Activated T-cell treated with anti-CD3 and anti-CD28 coated beads, Interleukin-2, amount 50 U/mL, for 4 hours (primary cell): ENCODE data around the gene HS1BP3. TPM values are rescaled to one million over a fixed set of nuclear protein-coding genes. Genes with fewer than 3 reads are reported as not detected.

Experiments used
- ATAC-seq, 2 donors: fragments of 200-7000 bp; cut with Tn5 transposase; one replicate each; pipeline ENCODE4 v1.10.0; 2021
- DNase-seq: peaks from one replicate; pipeline ENCODE4 v3.0.0-alpha.2; 2020
- H3K27me3 Mint-ChIP-seq: one replicate; pipeline ENCODE4 v1.8.0; 2021; ENCODE audit warnings: low read depth, mixed read lengths
- H3K36me3 Mint-ChIP-seq: one replicate; pipeline ENCODE4 v1.8.0; 2022; ENCODE audit warnings: mixed read lengths; ENCODE audit not compliant: insufficient read depth
- H3K4me1 Mint-ChIP-seq: one replicate; pipeline ENCODE4 v1.8.0; 2021; ENCODE audit warnings: low read depth, mixed read lengths
- H3K4me3 Mint-ChIP-seq: one replicate; pipeline ENCODE4 v1.8.0; 2021; ENCODE audit warnings: mild to moderate bottlenecking, moderate library complexity, mixed read lengths
- H3K9me3 Mint-ChIP-seq: one replicate; pipeline ENCODE4 v1.8.0; 2021; ENCODE audit warnings: mixed read lengths
- total RNA-seq, 3 donors: library from RNA; stranded (reverse); gene quantifications; one replicate each; pipeline ENCODE4 v1.2.1, GENCODE V29; 2021

Gene HS1BP3
- total RNA-seq, 3 donors from 2014 or later: 6.0 to 6.7 (median 6.3) TPM

DNA sequence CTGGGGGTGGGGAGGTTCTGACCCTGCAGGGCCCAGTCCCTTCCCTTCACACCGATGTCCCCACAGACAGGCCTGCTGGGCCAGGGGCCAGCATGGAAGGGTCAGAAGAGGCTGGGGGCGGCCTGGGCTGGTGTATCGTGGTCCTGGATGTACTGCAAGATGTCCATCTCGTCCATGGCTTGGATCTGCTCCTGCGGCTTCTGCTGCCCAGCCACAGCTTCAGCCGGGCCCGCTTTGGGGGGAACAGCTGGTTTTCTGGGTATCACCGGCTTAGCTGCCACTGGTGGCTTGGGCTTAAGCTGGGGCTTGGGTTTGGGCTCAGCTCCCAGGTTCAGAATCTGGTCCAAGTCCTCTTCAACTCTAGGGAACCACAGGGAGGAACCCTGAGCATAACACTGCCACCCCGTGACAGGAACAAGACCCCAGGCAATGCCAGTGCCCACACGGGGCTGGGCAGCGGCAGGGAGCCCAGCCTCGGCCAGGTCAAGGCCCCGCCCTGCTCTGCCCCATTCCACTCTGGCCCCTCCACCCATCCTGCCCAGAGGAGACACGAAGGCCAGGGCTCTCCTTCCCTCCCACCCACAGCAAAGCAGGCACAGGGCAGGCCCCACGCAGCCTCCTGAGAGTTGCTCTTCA is 31.9 kb downstream of the HS1BP3 start:
- Mint-ChIP-seq H3K9me3 (no peaks in the 10 kb centered on the region), H3K36me3 (peaks cover 15% of the 10 kb centered on the region), H3K27me3 (no peaks in the 10 kb centered on the region), H3K4me3 (no peak overlapping the region), H3K4me1 (no peaks in the 10 kb centered on the region)
- DNase-seq: no peak
- ATAC-seq: no peak

GRCh38 chr2:20618468-20618885 is 32.4 kb downstream of the HS1BP3 start:
- Mint-ChIP-seq H3K4me3 (no peak overlapping the region), H3K36me3 (peaks cover 15% of the 10 kb centered on the region)
- no peak for DNase-seq

DNA sequence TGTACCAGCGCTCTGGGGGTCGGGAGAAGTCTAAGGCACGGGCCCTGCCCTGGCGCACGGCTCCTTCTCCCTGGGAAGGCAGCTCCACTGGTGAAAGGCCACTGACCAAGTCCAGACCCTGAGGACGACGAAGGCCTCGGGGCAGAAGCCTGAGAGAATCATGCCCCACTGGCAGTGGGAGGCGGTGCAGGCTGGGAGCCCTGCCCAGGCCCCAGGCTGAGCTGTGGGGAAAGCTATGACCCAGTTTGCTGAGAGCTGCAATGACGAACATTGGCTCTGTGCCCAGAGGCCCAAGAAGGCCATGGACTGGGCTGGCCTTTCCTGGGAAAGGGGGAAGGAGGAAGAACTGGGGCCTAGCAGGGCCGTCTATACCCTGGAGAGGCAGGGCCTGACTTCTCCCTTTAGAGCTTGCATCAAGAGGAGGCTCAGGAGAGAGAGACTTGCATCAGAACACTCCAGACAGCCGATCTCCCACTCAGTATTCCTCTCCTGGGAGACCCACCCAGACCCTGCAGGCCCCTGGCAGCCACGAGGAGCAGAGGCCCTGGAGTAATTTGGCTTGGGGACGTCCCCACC is 32.9 kb downstream of the HS1BP3 start:
- H3K4me1 Mint-ChIP-seq: no peaks in the 10 kb centered on the region
- H3K4me3 Mint-ChIP-seq: no peak overlapping the region
- ATAC-seq (peak in 1 of 2 donors; percentile 23), DNase-seq (no peak)
- H3K9me3 Mint-ChIP-seq: no peaks in the 10 kb centered on the region
- peaks cover 15% of the 10 kb centered on the region for H3K36me3 Mint-ChIP-seq
- no peaks in the 10 kb centered on the region for H3K27me3 Mint-ChIP-seq

More at GRCh38 chr2:20618468-20618885, 32.4 kb downstream of the HS1BP3 start:
- H3K4me1 Mint-ChIP-seq: no peaks in the 10 kb centered on the region
- no peaks in the 10 kb centered on the region for H3K27me3 Mint-ChIP-seq
- no peak for ATAC-seq
- H3K9me3 Mint-ChIP-seq: no peaks in the 10 kb centered on the region

DNA sequence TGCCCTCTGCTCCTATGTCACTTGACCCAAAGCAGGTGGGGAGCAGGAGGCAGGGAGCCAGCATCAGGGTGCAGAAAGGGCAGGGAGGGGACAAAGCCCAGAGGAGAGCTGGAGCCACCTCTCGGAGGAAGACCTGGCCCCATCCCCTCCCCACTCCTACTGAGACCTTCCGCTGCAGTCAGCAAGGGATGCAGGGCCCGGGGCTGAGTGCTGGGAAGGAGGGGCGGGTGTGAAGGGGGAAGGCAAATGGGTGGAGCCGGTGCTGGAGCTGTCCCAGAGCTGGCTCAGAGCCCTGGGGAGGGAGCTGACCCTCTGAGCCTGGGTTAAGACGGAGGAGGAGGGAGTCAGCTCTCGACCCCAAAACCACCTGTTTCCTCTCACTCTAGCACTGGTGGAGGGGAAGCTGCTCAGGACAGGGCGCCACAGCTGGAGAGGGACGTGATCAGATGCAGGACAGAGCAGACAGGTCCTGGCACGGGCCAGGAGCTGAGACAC is 33.8 kb downstream of the HS1BP3 start:
- no peak for ATAC-seq
- H3K4me3 Mint-ChIP-seq: no peak overlapping the region
- H3K36me3 Mint-ChIP-seq: peaks cover 13% of the 10 kb centered on the region
- no peaks in the 10 kb centered on the region for H3K4me1 Mint-ChIP-seq
- H3K9me3 Mint-ChIP-seq: no peaks in the 10 kb centered on the region
- no peaks in the 10 kb centered on the region for H3K27me3 Mint-ChIP-seq
- DNase-seq: no peak

DNA sequence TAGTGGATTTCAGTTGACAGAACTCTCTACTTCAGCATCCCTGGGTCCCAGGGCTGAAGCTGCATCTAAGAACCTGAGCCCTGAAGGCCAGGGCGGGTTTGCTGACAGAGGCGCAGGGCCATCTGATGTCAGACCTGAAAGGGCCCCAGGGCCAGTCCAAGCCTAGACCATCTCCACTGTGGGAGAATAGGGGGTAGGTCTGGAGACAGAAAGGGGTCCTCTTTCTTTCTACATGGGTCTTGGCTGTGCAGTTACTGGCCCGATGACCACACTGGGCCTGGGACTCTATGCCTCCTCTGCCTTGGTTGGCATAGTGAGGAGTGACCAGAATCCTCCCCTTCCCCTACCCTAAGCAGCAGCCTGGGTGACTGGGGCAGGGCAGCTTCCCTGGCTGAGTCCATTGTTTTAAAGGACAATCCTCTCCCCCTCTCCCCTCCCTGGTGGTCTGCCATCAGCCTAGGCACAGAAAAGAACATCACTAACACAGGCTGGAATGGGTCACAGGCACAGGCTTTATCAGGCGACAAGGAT is 34.5 kb downstream of the HS1BP3 start:
- H3K9me3 Mint-ChIP-seq: no peaks in the 10 kb centered on the region
- H3K36me3 Mint-ChIP-seq: peaks cover 13% of the 10 kb centered on the region
- DNase-seq (no peak), ATAC-seq (no peak)
- H3K4me3 Mint-ChIP-seq: no peak overlapping the region
- H3K4me1 Mint-ChIP-seq: no peaks in the 10 kb centered on the region
- no peaks in the 10 kb centered on the region for H3K27me3 Mint-ChIP-seq

GRCh38 chr2:20615466-20616241 is 35.2 kb downstream of the HS1BP3 start:
- ATAC-seq: no peak
- no peaks in the 10 kb centered on the region for H3K27me3 Mint-ChIP-seq
- no peaks in the 10 kb centered on the region for H3K9me3 Mint-ChIP-seq
- peaks cover 11% of the 10 kb centered on the region for H3K36me3 Mint-ChIP-seq
- H3K4me3 Mint-ChIP-seq: no peak overlapping the region
- H3K4me1 Mint-ChIP-seq: no peaks in the 10 kb centered on the region
- DNase-seq: no peak

DNA sequence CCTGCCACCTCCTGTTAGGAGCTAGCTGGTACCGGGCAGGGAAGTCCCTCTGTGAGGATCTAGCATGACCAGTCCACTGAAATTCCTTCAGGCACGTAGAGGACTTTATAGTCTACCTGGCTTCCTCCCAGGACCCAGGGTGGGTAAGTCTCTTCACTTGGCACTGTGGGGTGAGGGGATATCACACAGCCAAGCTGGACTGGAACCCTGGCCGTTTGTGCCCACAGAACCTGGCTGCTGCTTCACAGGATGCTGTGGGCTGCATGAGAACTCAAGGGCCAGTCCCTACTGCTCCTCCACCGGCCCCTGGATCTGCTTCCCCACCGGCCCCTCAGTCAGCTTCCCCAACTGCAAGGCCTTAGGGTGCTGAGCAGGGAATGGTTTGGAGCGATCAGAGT is 35.8 kb downstream of the HS1BP3 start:
- H3K36me3 Mint-ChIP-seq: peaks cover 9% of the 10 kb centered on the region
- H3K4me3 Mint-ChIP-seq: no peak overlapping the region
- ATAC-seq (no peak), DNase-seq (no peak)
- H3K27me3 Mint-ChIP-seq: no peaks in the 10 kb centered on the region
- H3K4me1 Mint-ChIP-seq: no peaks in the 10 kb centered on the region
- H3K9me3 Mint-ChIP-seq: no peaks in the 10 kb centered on the region

- no peak for DNase-seq
- H3K27me3 Mint-ChIP-seq: no peaks in the 10 kb centered on the region
- no peaks in the 10 kb centered on the region for H3K4me1 Mint-ChIP-seq
- no peak overlapping the region for H3K4me3 Mint-ChIP-seq
- ATAC-seq: no peak
- H3K36me3 Mint-ChIP-seq: peaks cover 8% of the 10 kb centered on the region
- H3K9me3 Mint-ChIP-seq: no peaks in the 10 kb centered on the region
These were observed 36.5 kb downstream of the HS1BP3 start for GRCh38 chr2:20614201-20615067.

DNA sequence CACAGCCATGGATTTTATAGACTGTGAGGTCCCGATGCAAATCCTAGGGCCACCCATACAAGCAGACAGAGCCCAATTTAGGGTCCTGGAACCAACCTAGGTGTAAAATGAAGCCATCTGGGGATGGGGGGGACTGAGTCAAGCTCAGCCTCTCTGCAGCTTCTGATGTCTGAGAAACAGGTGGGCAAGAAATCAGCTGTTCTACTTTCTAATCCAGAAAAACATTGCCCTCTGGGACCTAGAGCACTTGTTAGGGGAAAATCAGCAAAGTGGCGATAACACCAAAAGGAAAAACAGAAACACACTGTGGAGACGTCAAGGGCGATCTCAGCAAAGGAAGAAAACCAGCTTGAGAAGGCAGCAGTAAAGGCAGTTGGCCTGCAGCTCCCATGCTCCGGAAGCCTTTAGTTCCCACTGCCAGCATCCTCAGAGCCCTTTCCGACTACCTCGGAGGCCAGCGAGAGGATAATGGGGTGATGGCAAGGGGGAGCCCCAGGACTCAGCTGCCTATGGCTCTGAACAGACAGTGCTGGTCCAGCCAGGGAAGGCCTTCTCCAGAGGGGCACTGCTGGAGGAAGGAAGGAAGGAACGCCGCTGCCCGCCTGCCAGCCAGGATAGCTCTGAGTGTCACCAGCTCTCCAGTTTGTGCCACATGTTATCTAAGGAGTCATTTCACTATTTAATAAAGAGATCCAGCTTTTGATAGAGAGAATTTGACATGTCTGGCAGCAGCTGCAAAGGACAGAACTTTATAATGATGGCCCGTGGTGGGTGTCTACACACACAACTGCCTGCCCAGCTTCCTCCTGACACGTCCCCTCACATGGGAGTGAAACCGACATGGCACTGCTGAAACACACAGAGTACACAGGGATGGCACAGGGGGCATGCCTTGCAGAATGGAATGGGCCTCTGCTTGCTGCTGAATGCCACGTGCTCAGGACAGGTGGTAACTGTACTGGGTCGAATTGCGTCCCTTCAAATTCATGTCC is 37.7 kb downstream of the HS1BP3 start:
- Mint-ChIP-seq H3K4me3 (no peak overlapping the region), H3K4me1 (no peaks in the 10 kb centered on the region), H3K9me3 (no peaks in the 10 kb centered on the region), H3K27me3 (no peaks in the 10 kb centered on the region), H3K36me3 (peaks cover 5% of the 10 kb centered on the region)
- DNase-seq (no peak), ATAC-seq (no peak)

DNA sequence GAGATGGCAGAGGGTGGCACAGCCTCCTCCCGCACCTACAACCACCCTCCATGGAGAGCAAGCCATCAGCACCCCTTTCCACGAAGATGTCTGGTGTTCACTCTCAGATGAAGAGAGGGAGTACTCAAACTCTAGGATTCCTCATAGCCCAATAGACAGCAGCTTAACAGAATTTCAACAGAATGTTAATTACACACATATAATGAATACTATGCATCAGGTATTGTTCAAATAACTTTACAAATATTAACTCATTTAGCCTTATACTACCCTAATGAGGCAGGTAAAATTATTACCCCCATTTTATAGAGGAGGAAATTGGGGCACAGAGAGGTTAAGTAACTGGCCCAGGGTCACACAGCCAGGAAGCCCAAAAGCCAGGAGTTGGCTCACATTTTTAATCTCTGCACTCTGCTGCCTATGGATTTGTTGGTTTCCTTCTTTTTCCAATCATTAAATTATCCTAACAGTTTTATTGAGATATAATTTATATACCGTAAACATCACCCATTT is 39.0 kb downstream of the HS1BP3 start:
- Mint-ChIP-seq H3K36me3 (peaks cover 5% of the 10 kb centered on the region), H3K9me3 (peaks cover 2% of the 10 kb centered on the region), H3K4me1 (no peaks in the 10 kb centered on the region), H3K27me3 (no peaks in the 10 kb centered on the region), H3K4me3 (no peak overlapping the region)
- ATAC-seq (no peak), DNase-seq (no peak)

- DNase-seq (no peak), ATAC-seq (no peak)
- Mint-ChIP-seq H3K36me3 (peaks cover 5% of the 10 kb centered on the region), H3K4me1 (no peaks in the 10 kb centered on the region), H3K27me3 (no peaks in the 10 kb centered on the region), H3K9me3 (peaks cover 2% of the 10 kb centered on the region), H3K4me3 (no peak overlapping the region)
These were observed 39.6 kb downstream of the HS1BP3 start for GRCh38 chr2:20611077-20611843.

DNA sequence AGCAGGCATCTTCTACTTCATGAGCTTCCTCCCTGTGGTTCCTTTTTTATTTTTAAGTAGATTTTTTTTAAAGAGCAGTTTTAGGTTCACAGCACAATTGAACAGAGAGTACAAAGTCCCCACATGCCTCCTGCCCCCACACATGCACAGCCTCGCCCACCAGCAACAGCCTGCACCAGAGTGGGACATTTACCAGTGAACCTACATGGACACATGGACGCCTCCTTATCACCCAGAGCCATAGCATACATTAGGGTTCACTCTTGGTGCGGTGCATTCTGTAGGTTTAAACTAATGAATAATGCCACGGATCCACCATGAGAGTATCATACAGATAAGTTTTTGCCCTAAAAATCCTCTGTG is 40.9 kb downstream of the HS1BP3 start:
- Mint-ChIP-seq H3K36me3 (peaks cover 5% of the 10 kb centered on the region), H3K4me3 (no peak overlapping the region), H3K9me3 (peaks cover 2% of the 10 kb centered on the region), H3K27me3 (no peaks in the 10 kb centered on the region), H3K4me1 (no peaks in the 10 kb centered on the region)
- no peak for ATAC-seq
- DNase-seq: no peak
